ENCODE measurements around the gene AAGAB.

Gene AAGAB

GRCh38 chr15:67180514-67181191 lies 73.8 kb downstream of the AAGAB start (continued):
- TF ChIP-seq, protein P1, sequence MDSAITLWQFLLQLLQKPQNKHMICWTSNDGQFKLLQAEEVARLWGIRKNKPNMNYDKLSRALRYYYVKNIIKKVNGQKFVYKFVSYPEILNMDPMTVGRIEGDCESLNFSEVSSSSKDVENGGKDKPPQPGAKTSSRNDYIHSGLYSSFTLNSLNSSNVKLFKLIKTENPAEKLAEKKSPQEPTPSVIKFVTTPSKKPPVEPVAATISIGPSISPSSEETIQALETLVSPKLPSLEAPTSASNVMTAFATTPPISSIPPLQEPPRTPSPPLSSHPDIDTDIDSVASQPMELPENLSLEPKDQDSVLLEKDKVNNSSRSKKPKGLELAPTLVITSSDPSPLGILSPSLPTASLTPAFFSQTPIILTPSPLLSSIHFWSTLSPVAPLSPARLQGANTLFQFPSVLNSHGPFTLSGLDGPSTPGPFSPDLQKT (IDR thresholded peaks at IDR 0.05; ENCODE audit: borderline replicate concordance, low read depth, low read length) = no peak
- TF ChIP-seq ZNF146 (tag by site-specific recombination; IDR thresholded peaks at IDR 0.05) (no peak), GLI4 (tag by site-specific recombination; IDR thresholded peaks at IDR 0.05) (no peak), ZNF621 (tag by site-specific recombination; IDR thresholded peaks at IDR 0.05) (no peak), ZNF518A (tag by site-specific recombination; conservative IDR thresholded peaks at IDR 0.05; ENCODE audit: low read depth) (peak; percentile 91), ZNF544 (tag by site-specific recombination; IDR thresholded peaks at IDR 0.05) (no peak), ZBTB21 (tag by site-specific recombination; IDR thresholded peaks at IDR 0.05) (peak; percentile 42; the same call in 1 of the 2 replicates), RBAK (tag by site-specific recombination; IDR thresholded peaks at IDR 0.05) (0 out of 2 replicates have a peak, but pooled peaks have one; percentile 51), ZNF138 (tag by site-specific recombination; IDR thresholded peaks at IDR 0.05; ENCODE audit: borderline replicate concordance) (0 out of 2 replicates have a peak, but pooled peaks have one; percentile 71), ZNF561 (tag by site-specific recombination; IDR thresholded peaks at IDR 0.05; ENCODE audit: borderline replicate concordance) (no peak), ZNF514 (tag by site-specific recombination; IDR thresholded peaks at IDR 0.05) (0 out of 2 replicates have a peak, but pooled peaks have one; percentile 37), ZNF530 (tag by site-specific recombination; IDR thresholded peaks at IDR 0.05; ENCODE audit: low read depth) (0 out of 2 replicates have a peak, but pooled peaks have one; percentile 27), ZNF311 (tag by site-specific recombination; IDR thresholded peaks at IDR 0.05; ENCODE audit: borderline replicate concordance) (no peak), ZNF18 (tag by site-specific recombination; IDR thresholded peaks at IDR 0.05) (no peak), GLI2 (tag by site-specific recombination; IDR thresholded peaks at IDR 0.05; ENCODE audit: borderline replicate concordance, low read depth) (peak; percentile 15; the same call in 1 of the 2 replicates), ZNF596 (tag by site-specific recombination; IDR thresholded peaks at IDR 0.05) (no peak), HOXC10 (CRISPR knock-in tag; IDR thresholded peaks at IDR 0.05) (no peak), ZXDB (tag by site-specific recombination; IDR thresholded peaks at IDR 0.05) (peak; percentile 36; the same call in 1 of the 2 replicates), ZNF610 (tag by site-specific recombination; IDR thresholded peaks at IDR 0.05; ENCODE audit: borderline replicate concordance) (no peak), ZNF423 (tag by site-specific recombination; IDR thresholded peaks at IDR 0.05) (no peak), ZSCAN30 (tag by site-specific recombination; IDR thresholded peaks at IDR 0.05) (no peak), ZNF280D (tag by site-specific recombination; IDR thresholded peaks at IDR 0.05) (no peak)
- TF ChIP-seq, protein P2, sequence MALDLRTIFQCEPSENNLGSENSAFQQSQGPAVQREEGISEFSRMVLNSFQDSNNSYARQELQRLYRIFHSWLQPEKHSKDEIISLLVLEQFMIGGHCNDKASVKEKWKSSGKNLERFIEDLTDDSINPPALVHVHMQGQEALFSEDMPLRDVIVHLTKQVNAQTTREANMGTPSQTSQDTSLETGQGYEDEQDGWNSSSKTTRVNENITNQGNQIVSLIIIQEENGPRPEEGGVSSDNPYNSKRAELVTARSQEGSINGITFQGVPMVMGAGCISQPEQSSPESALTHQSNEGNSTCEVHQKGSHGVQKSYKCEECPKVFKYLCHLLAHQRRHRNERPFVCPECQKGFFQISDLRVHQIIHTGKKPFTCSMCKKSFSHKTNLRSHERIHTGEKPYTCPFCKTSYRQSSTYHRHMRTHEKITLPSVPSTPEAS (tag by site-specific recombination; IDR thresholded peaks at IDR 0.05) = no peak
- TF ChIP-seq, protein P3, sequence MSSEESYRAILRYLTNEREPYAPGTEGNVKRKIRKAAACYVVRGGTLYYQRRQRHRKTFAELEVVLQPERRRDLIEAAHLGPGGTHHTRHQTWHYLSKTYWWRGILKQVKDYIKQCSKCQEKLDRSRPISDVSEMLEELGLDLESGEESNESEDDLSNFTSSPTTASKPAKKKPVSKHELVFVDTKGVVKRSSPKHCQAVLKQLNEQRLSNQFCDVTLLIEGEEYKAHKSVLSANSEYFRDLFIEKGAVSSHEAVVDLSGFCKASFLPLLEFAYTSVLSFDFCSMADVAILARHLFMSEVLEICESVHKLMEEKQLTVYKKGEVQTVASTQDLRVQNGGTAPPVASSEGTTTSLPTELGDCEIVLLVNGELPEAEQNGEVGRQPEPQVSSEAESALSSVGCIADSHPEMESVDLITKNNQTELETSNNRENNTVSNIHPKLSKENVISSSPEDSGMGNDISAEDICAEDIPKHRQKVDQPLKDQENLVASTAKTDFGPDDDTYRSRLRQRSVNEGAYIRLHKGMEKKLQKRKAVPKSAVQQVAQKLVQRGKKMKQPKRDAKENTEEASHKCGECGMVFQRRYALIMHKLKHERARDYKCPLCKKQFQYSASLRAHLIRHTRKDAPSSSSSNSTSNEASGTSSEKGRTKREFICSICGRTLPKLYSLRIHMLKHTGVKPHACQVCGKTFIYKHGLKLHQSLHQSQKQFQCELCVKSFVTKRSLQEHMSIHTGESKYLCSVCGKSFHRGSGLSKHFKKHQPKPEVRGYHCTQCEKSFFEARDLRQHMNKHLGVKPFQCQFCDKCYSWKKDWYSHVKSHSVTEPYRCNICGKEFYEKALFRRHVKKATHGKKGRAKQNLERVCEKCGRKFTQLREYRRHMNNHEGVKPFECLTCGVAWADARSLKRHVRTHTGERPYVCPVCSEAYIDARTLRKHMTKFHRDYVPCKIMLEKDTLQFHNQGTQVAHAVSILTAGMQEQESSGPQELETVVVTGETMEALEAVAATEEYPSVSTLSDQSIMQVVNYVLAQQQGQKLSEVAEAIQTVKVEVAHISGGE (tag by site-specific recombination; conservative IDR thresholded peaks at IDR 0.05; ENCODE audit: low read depth) = peak; percentile 71
